HepG2 (cell line): ENCODE results near the gene RBBP9. TPM values are rescaled to one million over a fixed set of nuclear protein-coding genes. Genes with fewer than 3 reads are reported as not detected.

Experiments
- BRD4 ChIP-seq: sonication (generic); formaldehyde crosslinking; IDR thresholded peaks from 2 replicates; pipeline ENCODE4 v1.4.0; 2020; ENCODE audit warnings: missing genetic modification reagents
- CHCHD3 ChIP-seq: sonication (generic); formaldehyde crosslinking; IDR thresholded peaks from 2 replicates; pipeline ENCODE4 v1.8.0; 2022; ENCODE audit warnings: mild to moderate bottlenecking, missing genetic modification reagents, moderate library complexity
- HNF4A ChIP-seq: sonication (generic); formaldehyde crosslinking; IDR thresholded peaks from 2 replicates; pipeline ENCODE4 v1.4.0; 2020; ENCODE audit warnings: missing genetic modification reagents
- HOXA5 ChIP-seq: sonication (generic); formaldehyde crosslinking; IDR thresholded peaks from 2 replicates; pipeline ENCODE4 v1.4.0; 2020; ENCODE audit warnings: missing genetic modification reagents
- HOXA9 ChIP-seq: sonication (generic); formaldehyde crosslinking; IDR thresholded peaks from 2 replicates; pipeline ENCODE4 v1.8.1; 2022; ENCODE audit warnings: missing genetic modification reagents, mild to moderate bottlenecking, moderate library complexity, borderline replicate concordance
- KAT7 ChIP-seq: IDR thresholded peaks from 2 replicates; pipeline ENCODE4 v1.6.1; 2018; ENCODE audit warnings: borderline replicate concordance, missing compliant biosample characterization
- ZNF317 ChIP-seq: sonication (generic); formaldehyde crosslinking; IDR thresholded peaks from 2 replicates; pipeline ENCODE4 v1.5.0; 2020; ENCODE audit warnings: mild to moderate bottlenecking, missing genetic modification reagents
- ZNF510 ChIP-seq: sonication (generic); formaldehyde crosslinking; IDR thresholded peaks from 2 replicates; pipeline ENCODE4 v1.4.0; 2020; ENCODE audit warnings: low read depth, mild to moderate bottlenecking, missing genetic modification reagents
- ZNF557 ChIP-seq: sonication (generic); formaldehyde crosslinking; IDR thresholded peaks from 2 replicates; pipeline ENCODE4 v1.4.0; 2020; ENCODE audit warnings: missing genetic modification reagents
- ZNF569 ChIP-seq: sonication (generic); formaldehyde crosslinking; IDR thresholded peaks from 2 replicates; pipeline ENCODE4 v1.5.0; 2020; ENCODE audit warnings: mild to moderate bottlenecking, missing genetic modification reagents, moderate library complexity, borderline replicate concordance
- ZNF672 ChIP-seq: sonication (generic); formaldehyde crosslinking; IDR thresholded peaks from 2 replicates; pipeline ENCODE4 v1.8.1; 2022; ENCODE audit warnings: missing genetic modification reagents
- ZNF891 ChIP-seq: sonication (generic); formaldehyde crosslinking; IDR thresholded peaks from 2 replicates; pipeline ENCODE4 v1.5.0; 2020; ENCODE audit warnings: mild to moderate bottlenecking, missing genetic modification reagents
- ZSCAN21 ChIP-seq: sonication (generic); formaldehyde crosslinking; IDR thresholded peaks from 2 replicates; pipeline ENCODE4 v1.8.0; 2022; ENCODE audit warnings: mild to moderate bottlenecking, missing genetic modification reagents, moderate library complexity, borderline replicate concordance
- polyA plus RNA-seq, 8 experiments: library from polyadenylated mRNA; depleted of rRNA in 3 of 8; stranded (reverse) in 7 of 8; unstranded in 1 of 8; fragments of >200 nt; fragmentation: Illumina TruSeq in 4 of 8; extraction: Trizol in 4 of 8; gene quantifications; 2 replicates each; pipeline versions ENCODE4 v1.2.1 to v1.2.3, GENCODE V29; 2011 to 2016; ENCODE audit warnings: low read depth in 4 of 8, missing spikeins in 1 of 8, mixed read lengths in 1 of 8; ENCODE audit not compliant: insufficient read depth in 1 of 8
- total RNA-seq, 5 experiments: library from RNA; depleted of rRNA; stranded (reverse); fragments of >200 nt; fragmentation: Illumina TruSeq; extraction: Trizol; gene quantifications; 2 replicates each; pipeline ENCODE4 v1.2.3, GENCODE V29; 2016; ENCODE audit warnings: low read depth in 1 of 5
- TF ChIP-seq, protein P1 (sequence below): sonication (generic); formaldehyde crosslinking; IDR thresholded peaks from 2 replicates; pipeline ENCODE4 v1.5.1; 2020; ENCODE audit warnings: missing genetic modification reagents, mild to moderate bottlenecking, borderline replicate concordance
- TF ChIP-seq, protein P2 (sequence below): IDR thresholded peaks from 2 replicates; pipeline ENCODE4 v1.6.1; 2016; ENCODE audit warnings: missing compliant biosample characterization, missing genetic modification reagents, borderline replicate concordance
- TF ChIP-seq, protein P3 (sequence below), 2 experiments: sonication (generic) in 1 of 2; formaldehyde crosslinking in 1 of 2; IDR thresholded peaks; 2 replicates each; pipeline versions ENCODE4 v1.4.0 to v1.6.1; 2018 to 2020; ENCODE audit warnings: missing genetic modification reagents in 2 of 2, borderline replicate concordance in 1 of 2, low read depth in 1 of 2, mild to moderate bottlenecking in 1 of 2, missing biosample characterization in 1 of 2
- TF ChIP-seq, protein P4 (sequence below): sonication (generic); formaldehyde crosslinking; IDR thresholded peaks from 2 replicates; pipeline ENCODE4 v1.4.0; 2020; ENCODE audit warnings: mild to moderate bottlenecking, missing genetic modification reagents
- TF ChIP-seq, protein P5 (sequence below), 2 experiments: IDR thresholded peaks; 2 replicates each; pipeline ENCODE4 v1.6.1; 2011 to 2012; ENCODE audit warnings: low read length in 2 of 2, borderline replicate concordance in 1 of 2, low read depth in 1 of 2, mild to moderate bottlenecking in 1 of 2, moderate library complexity in 1 of 2

Gene RBBP9
- total and polyA plus RNA-seq, 2 of the 13 experiments (the other 11 are each of a cell fraction or from before 2014, with no cell fraction given), result 28.0 to 56.3 TPM

DNA sequence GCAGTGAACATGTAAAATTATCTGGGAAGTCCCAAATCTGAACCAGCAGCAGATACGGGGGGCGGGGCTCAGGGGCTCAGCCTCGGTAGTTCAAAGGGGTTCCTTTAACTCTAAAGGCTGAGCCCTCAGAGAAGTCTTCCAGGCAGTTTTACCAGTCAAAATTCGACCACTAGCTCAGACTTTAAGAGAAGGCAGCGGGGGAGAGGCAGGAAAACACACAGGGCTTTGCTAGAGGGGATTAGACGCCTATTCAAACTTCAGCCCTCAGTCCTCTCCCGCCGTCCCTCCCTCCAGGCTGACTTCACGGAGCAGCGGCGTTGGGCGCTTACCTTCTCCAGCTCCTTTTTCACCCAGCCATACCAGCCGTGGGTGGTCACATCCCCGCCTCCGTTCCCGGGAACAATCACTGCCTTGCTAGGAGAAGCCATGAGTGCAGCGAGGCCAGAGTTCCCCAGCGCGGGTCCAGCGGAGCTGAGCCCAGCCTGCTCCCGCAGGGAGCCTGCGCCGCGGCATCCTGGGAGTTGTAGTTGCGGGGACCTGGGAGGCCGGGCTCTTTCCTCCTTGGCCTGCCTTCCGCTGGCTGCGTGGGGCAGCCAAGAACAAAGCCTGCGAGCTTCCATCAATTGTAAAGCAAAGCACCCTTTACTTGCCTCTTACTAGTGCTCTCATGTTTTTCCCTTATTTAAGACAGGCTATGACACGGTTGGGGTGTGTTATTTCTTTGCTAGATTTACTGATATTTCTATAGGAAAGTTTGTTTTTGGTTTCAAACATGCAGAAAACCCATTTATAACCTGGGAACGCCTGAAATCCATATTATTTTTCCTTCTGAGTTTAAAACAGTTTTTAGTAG lies at the start of gene RBBP9 (continued):
- TF ChIP-seq, protein P1, sequence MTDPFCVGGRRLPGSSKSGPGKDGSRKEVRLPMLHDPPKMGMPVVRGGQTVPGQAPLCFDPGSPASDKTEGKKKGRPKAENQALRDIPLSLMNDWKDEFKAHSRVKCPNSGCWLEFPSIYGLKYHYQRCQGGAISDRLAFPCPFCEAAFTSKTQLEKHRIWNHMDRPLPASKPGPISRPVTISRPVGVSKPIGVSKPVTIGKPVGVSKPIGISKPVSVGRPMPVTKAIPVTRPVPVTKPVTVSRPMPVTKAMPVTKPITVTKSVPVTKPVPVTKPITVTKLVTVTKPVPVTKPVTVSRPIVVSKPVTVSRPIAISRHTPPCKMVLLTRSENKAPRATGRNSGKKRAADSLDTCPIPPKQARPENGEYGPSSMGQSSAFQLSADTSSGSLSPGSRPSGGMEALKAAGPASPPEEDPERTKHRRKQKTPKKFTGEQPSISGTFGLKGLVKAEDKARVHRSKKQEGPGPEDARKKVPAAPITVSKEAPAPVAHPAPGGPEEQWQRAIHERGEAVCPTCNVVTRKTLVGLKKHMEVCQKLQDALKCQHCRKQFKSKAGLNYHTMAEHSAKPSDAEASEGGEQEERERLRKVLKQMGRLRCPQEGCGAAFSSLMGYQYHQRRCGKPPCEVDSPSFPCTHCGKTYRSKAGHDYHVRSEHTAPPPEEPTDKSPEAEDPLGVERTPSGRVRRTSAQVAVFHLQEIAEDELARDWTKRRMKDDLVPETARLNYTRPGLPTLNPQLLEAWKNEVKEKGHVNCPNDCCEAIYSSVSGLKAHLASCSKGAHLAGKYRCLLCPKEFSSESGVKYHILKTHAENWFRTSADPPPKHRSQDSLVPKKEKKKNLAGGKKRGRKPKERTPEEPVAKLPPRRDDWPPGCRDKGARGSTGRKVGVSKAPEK (CRISPR knock-in tag), result no peak
- TF ChIP-seq ZNF672 (CRISPR knock-in tag) (no peak), HNF4A (peak; percentile 84), BRD4 (CRISPR knock-in tag) (peak; percentile 48; the same call in 1 of the 2 replicates), CHCHD3 (CRISPR knock-in tag) (no peak), HOXA9 (CRISPR knock-in tag) (peak; percentile 30; the same call in 1 of the 2 replicates), KAT7 (CRISPR knock-in tag) (peak; percentile 99), ZNF891 (CRISPR knock-in tag) (peak; percentile 94), ZNF557 (CRISPR knock-in tag) (no peak), ZNF569 (CRISPR knock-in tag) (no peak), ZNF317 (CRISPR knock-in tag) (peak; percentile 88), HOXA5 (peak; percentile 93), ZNF510 (0 out of 2 replicates have a peak, but pooled peaks have one; percentile 22), ZSCAN21 (peak; percentile 83; the same call in 1 of the 2 replicates)
- TF ChIP-seq, protein P2, sequence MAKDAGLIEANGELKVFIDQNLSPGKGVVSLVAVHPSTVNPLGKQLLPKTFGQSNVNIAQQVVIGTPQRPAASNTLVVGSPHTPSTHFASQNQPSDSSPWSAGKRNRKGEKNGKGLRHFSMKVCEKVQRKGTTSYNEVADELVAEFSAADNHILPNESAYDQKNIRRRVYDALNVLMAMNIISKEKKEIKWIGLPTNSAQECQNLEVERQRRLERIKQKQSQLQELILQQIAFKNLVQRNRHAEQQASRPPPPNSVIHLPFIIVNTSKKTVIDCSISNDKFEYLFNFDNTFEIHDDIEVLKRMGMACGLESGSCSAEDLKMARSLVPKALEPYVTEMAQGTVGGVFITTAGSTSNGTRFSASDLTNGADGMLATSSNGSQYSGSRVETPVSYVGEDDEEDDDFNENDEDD (CRISPR knock-in tag), result peak; percentile 77
- TF ChIP-seq, protein P3, sequence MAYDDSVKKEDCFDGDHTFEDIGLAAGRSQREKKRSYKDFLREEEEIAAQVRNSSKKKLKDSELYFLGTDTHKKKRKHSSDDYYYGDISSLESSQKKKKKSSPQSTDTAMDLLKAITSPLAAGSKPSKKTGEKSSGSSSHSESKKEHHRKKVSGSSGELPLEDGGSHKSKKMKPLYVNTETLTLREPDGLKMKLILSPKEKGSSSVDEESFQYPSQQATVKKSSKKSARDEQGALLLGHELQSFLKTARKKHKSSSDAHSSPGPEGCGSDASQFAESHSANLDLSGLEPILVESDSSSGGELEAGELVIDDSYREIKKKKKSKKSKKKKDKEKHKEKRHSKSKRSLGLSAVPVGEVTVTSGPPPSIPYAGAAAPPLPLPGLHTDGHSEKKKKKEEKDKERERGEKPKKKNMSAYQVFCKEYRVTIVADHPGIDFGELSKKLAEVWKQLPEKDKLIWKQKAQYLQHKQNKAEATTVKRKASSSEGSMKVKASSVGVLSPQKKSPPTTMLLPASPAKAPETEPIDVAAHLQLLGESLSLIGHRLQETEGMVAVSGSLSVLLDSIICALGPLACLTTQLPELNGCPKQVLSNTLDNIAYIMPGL (CRISPR knock-in tag; IDR thresholded peaks at IDR 0.05; ENCODE audit: borderline replicate concordance in 1 of 2, low read depth in 1 of 2), result peak; percentile 94
- TF ChIP-seq, protein P4, sequence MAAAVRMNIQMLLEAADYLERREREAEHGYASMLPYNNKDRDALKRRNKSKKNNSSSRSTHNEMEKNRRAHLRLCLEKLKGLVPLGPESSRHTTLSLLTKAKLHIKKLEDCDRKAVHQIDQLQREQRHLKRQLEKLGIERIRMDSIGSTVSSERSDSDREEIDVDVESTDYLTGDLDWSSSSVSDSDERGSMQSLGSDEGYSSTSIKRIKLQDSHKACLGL (CRISPR knock-in tag), result peak; percentile 90
- TF ChIP-seq, protein P5, sequence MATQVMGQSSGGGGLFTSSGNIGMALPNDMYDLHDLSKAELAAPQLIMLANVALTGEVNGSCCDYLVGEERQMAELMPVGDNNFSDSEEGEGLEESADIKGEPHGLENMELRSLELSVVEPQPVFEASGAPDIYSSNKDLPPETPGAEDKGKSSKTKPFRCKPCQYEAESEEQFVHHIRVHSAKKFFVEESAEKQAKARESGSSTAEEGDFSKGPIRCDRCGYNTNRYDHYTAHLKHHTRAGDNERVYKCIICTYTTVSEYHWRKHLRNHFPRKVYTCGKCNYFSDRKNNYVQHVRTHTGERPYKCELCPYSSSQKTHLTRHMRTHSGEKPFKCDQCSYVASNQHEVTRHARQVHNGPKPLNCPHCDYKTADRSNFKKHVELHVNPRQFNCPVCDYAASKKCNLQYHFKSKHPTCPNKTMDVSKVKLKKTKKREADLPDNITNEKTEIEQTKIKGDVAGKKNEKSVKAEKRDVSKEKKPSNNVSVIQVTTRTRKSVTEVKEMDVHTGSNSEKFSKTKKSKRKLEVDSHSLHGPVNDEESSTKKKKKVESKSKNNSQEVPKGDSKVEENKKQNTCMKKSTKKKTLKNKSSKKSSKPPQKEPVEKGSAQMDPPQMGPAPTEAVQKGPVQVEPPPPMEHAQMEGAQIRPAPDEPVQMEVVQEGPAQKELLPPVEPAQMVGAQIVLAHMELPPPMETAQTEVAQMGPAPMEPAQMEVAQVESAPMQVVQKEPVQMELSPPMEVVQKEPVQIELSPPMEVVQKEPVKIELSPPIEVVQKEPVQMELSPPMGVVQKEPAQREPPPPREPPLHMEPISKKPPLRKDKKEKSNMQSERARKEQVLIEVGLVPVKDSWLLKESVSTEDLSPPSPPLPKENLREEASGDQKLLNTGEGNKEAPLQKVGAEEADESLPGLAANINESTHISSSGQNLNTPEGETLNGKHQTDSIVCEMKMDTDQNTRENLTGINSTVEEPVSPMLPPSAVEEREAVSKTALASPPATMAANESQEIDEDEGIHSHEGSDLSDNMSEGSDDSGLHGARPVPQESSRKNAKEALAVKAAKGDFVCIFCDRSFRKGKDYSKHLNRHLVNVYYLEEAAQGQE (IDR thresholded peaks at IDR 0.05; ENCODE audit: borderline replicate concordance in 1 of 2, low read depth in 1 of 2, low read length in 2 of 2), result peak in 1 of 2 experiments; percentile 34; a peak in 1 of 4 replicates
